SK-N-SH treated with all-trans-retinoic acid at 6 μM for 48 hours (cell line): Measurements from ENCODE around the gene PLAGL1.

Experiments used
- CSDC2 ChIP-seq: fragments of 250-450 bp; sonication (Bioruptor Pico); IDR thresholded peaks from 2 replicates; pipeline ENCODE4 v1.5.0; 2020; ENCODE audit warnings: mild to moderate bottlenecking, moderate library complexity
- RARB ChIP-seq: fragments of 250-450 bp; sonication (Bioruptor Pico); IDR thresholded peaks from 2 replicates; pipeline ENCODE4 v1.8.0; 2021; ENCODE audit warnings: mild to moderate bottlenecking, moderate library complexity
- ZNF8 ChIP-seq: fragments of 450-650 bp; formaldehyde crosslinking; IDR thresholded peaks from 2 replicates; pipeline ENCODE4 v1.5.0; 2020; ENCODE audit warnings: mild to moderate bottlenecking, moderate library complexity
- TF ChIP-seq, protein P1 (sequence below): fragments of 250-450 bp; sonication (Bioruptor Pico); IDR thresholded peaks from 2 replicates; pipeline ENCODE4 v1.5.1; 2021; ENCODE audit warnings: mild to moderate bottlenecking, moderate library complexity
- TF ChIP-seq, protein P2 (sequence below): fragments of 250-450 bp; sonication (Bioruptor Pico); IDR thresholded peaks from 2 replicates; pipeline ENCODE4 v1.8.0; 2020; ENCODE audit warnings: mild to moderate bottlenecking, moderate library complexity, borderline replicate concordance

DNA sequence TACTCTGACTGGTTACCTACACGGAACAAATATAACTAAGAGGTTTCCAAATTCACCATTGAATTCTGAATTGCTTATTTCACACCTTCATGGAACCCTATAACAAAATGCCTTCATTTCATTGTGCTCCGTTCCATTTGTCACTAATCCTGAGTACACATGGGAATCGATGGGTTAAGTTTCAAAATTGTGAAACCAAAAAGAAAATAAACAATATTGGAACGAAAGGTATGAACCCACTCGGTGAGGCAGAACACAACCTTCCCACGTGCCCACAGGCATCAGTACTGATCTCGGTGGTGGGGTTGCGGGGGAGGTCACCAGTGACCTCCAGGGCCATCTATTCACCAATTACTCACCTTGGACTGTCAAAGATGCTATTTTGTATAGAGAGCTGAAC lies 34.0 kb downstream of the PLAGL1 start:
- TF ChIP-seq RARB (CRISPR knock-in tag) (no peak), CSDC2 (CRISPR knock-in tag) (no peak), ZNF8 (CRISPR knock-in tag) (no peak)
- TF ChIP-seq, protein P1, sequence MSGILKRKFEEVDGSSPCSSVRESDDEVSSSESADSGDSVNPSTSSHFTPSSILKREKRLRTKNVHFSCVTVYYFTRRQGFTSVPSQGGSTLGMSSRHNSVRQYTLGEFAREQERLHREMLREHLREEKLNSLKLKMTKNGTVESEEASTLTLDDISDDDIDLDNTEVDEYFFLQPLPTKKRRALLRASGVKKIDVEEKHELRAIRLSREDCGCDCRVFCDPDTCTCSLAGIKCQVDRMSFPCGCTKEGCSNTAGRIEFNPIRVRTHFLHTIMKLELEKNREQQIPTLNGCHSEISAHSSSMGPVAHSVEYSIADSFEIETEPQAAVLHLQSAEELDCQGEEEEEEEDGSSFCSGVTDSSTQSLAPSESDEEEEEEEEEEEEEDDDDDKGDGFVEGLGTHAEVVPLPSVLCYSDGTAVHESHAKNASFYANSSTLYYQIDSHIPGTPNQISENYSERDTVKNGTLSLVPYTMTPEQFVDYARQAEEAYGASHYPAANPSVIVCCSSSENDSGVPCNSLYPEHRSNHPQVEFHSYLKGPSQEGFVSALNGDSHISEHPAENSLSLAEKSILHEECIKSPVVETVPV (CRISPR knock-in tag) = no peak
- TF ChIP-seq, protein P2, sequence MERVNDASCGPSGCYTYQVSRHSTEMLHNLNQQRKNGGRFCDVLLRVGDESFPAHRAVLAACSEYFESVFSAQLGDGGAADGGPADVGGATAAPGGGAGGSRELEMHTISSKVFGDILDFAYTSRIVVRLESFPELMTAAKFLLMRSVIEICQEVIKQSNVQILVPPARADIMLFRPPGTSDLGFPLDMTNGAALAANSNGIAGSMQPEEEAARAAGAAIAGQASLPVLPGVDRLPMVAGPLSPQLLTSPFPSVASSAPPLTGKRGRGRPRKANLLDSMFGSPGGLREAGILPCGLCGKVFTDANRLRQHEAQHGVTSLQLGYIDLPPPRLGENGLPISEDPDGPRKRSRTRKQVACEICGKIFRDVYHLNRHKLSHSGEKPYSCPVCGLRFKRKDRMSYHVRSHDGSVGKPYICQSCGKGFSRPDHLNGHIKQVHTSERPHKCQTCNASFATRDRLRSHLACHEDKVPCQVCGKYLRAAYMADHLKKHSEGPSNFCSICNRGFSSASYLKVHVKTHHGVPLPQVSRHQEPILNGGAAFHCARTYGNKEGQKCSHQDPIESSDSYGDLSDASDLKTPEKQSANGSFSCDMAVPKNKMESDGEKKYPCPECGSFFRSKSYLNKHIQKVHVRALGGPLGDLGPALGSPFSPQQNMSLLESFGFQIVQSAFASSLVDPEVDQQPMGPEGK (CRISPR knock-in tag) = no peak
